SK-N-MC (cell line): ENCODE data around the gene PTPRR.

ENCODE experiments used
- EZH2 ChIP-seq: fragments of 200-600 bp; sonication (generic); IDR thresholded peaks from one replicate; pipeline ENCODE4 v1.6.1; 2017; ENCODE audit warnings: antibody characterized with exemption
- POLR2AphosphoS5 ChIP-seq: IDR thresholded peaks from 2 replicates; pipeline ENCODE4 v1.6.1; 2012; ENCODE audit warnings: mild to moderate bottlenecking, low read depth, low read length, borderline replicate concordance

DNA sequence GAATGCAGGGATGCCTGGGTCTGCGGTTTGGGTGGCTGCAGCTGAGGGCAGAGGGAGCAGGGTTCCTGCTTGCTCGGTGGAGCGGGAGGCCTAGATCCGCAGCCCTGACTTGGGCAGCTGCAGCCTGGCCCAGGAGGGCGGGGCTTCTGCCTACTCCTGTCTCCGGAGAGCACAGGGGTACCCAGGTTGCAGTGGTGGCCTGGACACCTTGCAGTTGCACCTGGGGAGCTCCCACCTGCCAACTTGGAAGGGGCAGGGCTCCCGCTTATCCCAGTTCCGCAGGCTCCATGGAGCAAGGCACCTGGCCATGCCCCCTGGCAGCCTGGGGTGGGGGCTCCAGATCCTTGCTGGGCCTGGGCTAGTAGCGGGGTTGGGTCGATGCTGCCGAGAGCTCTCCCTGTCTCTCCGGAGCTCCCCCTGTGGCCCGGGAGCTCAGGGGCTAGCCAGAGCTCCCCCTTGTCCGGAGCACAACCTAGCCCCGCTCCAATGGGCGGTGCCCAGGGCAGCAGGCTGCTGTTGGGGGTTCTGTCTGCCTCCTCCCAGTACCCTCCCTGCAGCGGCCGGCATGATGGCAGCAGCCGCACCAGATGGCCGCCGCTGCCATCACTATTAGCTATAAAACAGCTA, 136.4 kb downstream of the PTPRR start:
- TF ChIP-seq POLR2AphosphoS5: no peak
- no peak for TF ChIP-seq EZH2
